OCI-LY7 (cell line): Measurements from ENCODE around the gene TPSD1. TPM values are rescaled to one million over a fixed set of nuclear protein-coding genes. Genes with fewer than 3 reads are reported as not detected.
"Not testable (repeated sequence)": the region's sequence is repeated elsewhere in the genome, so short reads cannot be mapped to it uniquely, and the experiment has no call there.

Source experiments
- BruUV-seq: library from RNA; stranded (reverse); fragments of 400-500 nt; replicated peaks from 2 replicates; lab custom pipeline; 2021; lab: Mats Ljungman, UMichigan
- CTCF ChIA-PET: fragments of 300-600 bp; sonication (Branson Sonifier 250); formaldehyde crosslinking; loops from one replicate; lab custom pipeline; 2022; ENCODE audit warnings: antibody characterized with exemption; ENCODE audit not compliant: unreplicated experiment; lab: Charles Lee
- POLR2A ChIA-PET: fragments of 300-600 bp; sonication (Branson Sonifier 250); formaldehyde crosslinking; loops from one replicate; lab custom pipeline; 2022; ENCODE audit warnings: antibody characterized with exemption; lab: Charles Lee
- DNase-seq: peaks from one replicate; pipeline ENCODE4 v3.0.0-alpha.2; 2015; ENCODE audit warnings: low spot score
- H2AFZ ChIP-seq: fragments of 200-600 bp; sonication (generic), shearing (Covaris generic); 2 replicates; pipeline ENCODE4 v1.6.1; 2014; ENCODE audit warnings: mild to moderate bottlenecking, antibody characterized with exemption, low read length, moderate library complexity
- H3K27ac ChIP-seq: fragments of 200-600 bp; sonication (generic); 2 replicates; pipeline ENCODE4 v1.5.1; 2014; ENCODE audit warnings: mixed run types, low read depth, mild to moderate bottlenecking, moderate library complexity, low read length, inconsistent platforms; ENCODE audit not compliant: poor library complexity, severe bottlenecking
- H3K36me3 ChIP-seq: fragments of 200-600 bp; sonication (generic); 2 replicates; pipeline ENCODE4 v1.6.1; 2014; ENCODE audit warnings: mild to moderate bottlenecking, antibody characterized with exemption, low read length, moderate library complexity, mixed read lengths; ENCODE audit not compliant: insufficient read depth
- H3K4me1 ChIP-seq: fragments of 200-600 bp; sonication (generic); 2 replicates; pipeline ENCODE4 v1.5.1; 2014; ENCODE audit warnings: mild to moderate bottlenecking, low read length; ENCODE audit not compliant: insufficient read depth, poor library complexity, severe bottlenecking
- H3K4me2 ChIP-seq: fragments of 200-600 bp; sonication (generic); 2 replicates; pipeline ENCODE4 v1.6.1; 2014; ENCODE audit warnings: mild to moderate bottlenecking, low read length
- H3K4me3 ChIP-seq: fragments of 200-600 bp; sonication (generic); 2 replicates; pipeline ENCODE4 v1.5.1; 2014; ENCODE audit warnings: mild to moderate bottlenecking, low read depth, low read length; ENCODE audit not compliant: poor library complexity, severe bottlenecking
- H3K79me2 ChIP-seq: fragments of 200-600 bp; sonication (generic); 2 replicates; pipeline ENCODE4 v1.6.1; 2016; ENCODE audit warnings: low read depth, mild to moderate bottlenecking, low read length, moderate library complexity, mixed read lengths; ENCODE audit not compliant: insufficient read depth
- H3K9me2 ChIP-seq: fragments of 200-600 bp; sonication (generic); 2 replicates; pipeline ENCODE4 v1.6.1; 2016; ENCODE audit warnings: mild to moderate bottlenecking, low read length, mixed read lengths; ENCODE audit not compliant: insufficient read depth
- H3K9me3 ChIP-seq: fragments of 200-600 bp; sonication (generic); 2 replicates; pipeline ENCODE4 v1.6.1; 2014; ENCODE audit warnings: mild to moderate bottlenecking, mixed run types, low read length, mixed read lengths
- H4K20me1 ChIP-seq: fragments of 200-600 bp; sonication (generic); 2 replicates; pipeline ENCODE4 v1.6.1; 2014; ENCODE audit warnings: mild to moderate bottlenecking, antibody characterized with exemption, low read length, moderate library complexity, mixed read lengths; ENCODE audit not compliant: insufficient read depth
- EZH2phosphoT487 ChIP-seq: fragments of 200-600 bp; sonication (generic); IDR thresholded peaks from 2 replicates; pipeline ENCODE4 v1.6.1; 2018; ENCODE audit warnings: low read depth, borderline replicate concordance, mild to moderate bottlenecking, mixed run types, antibody characterized with exemption, low read length, moderate library complexity, mixed read lengths
- intact Hi-C: fragments of 100-400 bp; cut with micrococcal nuclease; formaldehyde crosslinking; loops from one replicate; pipeline ENCODE4 v1.10.0; 2022; ENCODE audit not compliant: unreplicated experiment
- total RNA-seq, 2 experiments: library from RNA; depleted of rRNA in 1 of 2; stranded (reverse); fragments of >200 nt in 1 of 2; shearing (Covaris generic) in 1 of 2; gene quantifications; 2 replicates each; pipeline ENCODE4 v1.2.3, GENCODE V29; 2014 to 2022
- TF ChIP-seq, protein P1 (sequence below): fragments of 200-600 bp; sonication (generic); conservative IDR thresholded peaks from 2 replicates; pipeline ENCODE4 v1.5.1; 2014; ENCODE audit warnings: mild to moderate bottlenecking, antibody characterized with exemption, low read length, moderate library complexity, mixed read lengths

The TPSD1 gene
- total RNA-seq, 2 experiments from 2014 or later, result not detected

- Histone ChIP-seq H3K4me2 (no peak overlapping the region), H3K4me3 (no peak overlapping the region), H3K4me1 (peaks cover 9% of the 10 kb centered on the region), H4K20me1 (no peaks in the 10 kb centered on the region), H3K27ac (no peak overlapping the region), H3K79me2 (no peaks in the 10 kb centered on the region), H3K36me3 (no peaks in the 10 kb centered on the region), H3K9me2 (no peaks in the 10 kb centered on the region), H3K9me3 (no peaks in the 10 kb centered on the region), H2AFZ (no peak overlapping the region)
- CTCF ChIA-PET, result no interaction called here
- BruUV-seq, result no TSS peak
- TF ChIP-seq, protein P1, sequence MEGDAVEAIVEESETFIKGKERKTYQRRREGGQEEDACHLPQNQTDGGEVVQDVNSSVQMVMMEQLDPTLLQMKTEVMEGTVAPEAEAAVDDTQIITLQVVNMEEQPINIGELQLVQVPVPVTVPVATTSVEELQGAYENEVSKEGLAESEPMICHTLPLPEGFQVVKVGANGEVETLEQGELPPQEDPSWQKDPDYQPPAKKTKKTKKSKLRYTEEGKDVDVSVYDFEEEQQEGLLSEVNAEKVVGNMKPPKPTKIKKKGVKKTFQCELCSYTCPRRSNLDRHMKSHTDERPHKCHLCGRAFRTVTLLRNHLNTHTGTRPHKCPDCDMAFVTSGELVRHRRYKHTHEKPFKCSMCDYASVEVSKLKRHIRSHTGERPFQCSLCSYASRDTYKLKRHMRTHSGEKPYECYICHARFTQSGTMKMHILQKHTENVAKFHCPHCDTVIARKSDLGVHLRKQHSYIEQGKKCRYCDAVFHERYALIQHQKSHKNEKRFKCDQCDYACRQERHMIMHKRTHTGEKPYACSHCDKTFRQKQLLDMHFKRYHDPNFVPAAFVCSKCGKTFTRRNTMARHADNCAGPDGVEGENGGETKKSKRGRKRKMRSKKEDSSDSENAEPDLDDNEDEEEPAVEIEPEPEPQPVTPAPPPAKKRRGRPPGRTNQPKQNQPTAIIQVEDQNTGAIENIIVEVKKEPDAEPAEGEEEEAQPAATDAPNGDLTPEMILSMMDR, result no peak
- TF ChIP-seq EZH2phosphoT487, result no peak
- intact Hi-C loops, result no loop called here
- no peak for DNase-seq
- POLR2A ChIA-PET, result interaction anchor here (0.6 kb wide), 1 partner anchor 278 kb away, joined by 8 read pairs; no protein-coding TSS in a partner anchor
These were observed 35.7 kb downstream of the TPSD1 start for GRCh38 chr16:1291576-1291974.

DNA sequence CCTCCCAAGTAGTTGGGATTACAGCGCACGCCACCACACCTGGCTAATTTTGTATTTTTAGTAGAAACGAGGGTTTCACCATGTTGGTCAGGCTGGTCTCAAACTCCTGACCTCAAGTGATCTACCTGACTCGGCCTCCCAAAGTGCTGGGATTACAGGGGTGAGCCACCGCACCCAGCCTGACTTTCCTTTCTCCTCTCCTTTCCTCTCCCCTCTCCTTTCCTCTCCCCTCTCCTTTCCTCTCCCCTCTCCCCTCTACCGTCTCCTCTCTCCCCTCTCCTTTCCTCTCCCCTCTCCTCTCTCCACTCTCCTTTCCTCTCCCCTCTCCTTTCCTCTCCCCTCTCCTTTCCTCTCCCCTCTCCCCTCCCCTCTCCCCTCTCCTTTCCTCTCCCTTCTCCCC, 36.3 kb downstream of the TPSD1 start:
- H3K36me3 ChIP-seq, intact Hi-C loops, DNase-seq, H2AFZ ChIP-seq, H3K27ac ChIP-seq, H4K20me1 ChIP-seq, POLR2A ChIA-PET, CTCF ChIA-PET, H3K9me3 ChIP-seq, BruUV-seq, H3K9me2 ChIP-seq, H3K79me2 ChIP-seq, H3K4me2 ChIP-seq, H3K4me3 ChIP-seq: not testable (repeated sequence)
- H3K4me1 ChIP-seq, result peaks cover 15% of the 10 kb centered on the region

GRCh38 chr16:1292808-1293207, 36.9 kb downstream of the TPSD1 start:
- H3K9me3 ChIP-seq, H3K27ac ChIP-seq, CTCF ChIA-PET, H3K79me2 ChIP-seq, H3K4me2 ChIP-seq, intact Hi-C loops, BruUV-seq, DNase-seq, H3K9me2 ChIP-seq, H3K4me3 ChIP-seq, H4K20me1 ChIP-seq, H3K36me3 ChIP-seq, H2AFZ ChIP-seq: not testable (repeated sequence)
- H3K4me1 ChIP-seq, result peaks cover 19% of the 10 kb centered on the region
- POLR2A ChIA-PET, result interaction anchor here (0.8 kb wide), 1 partner anchor 120 kb away, joined by 3 read pairs; no protein-coding TSS in a partner anchor
